Left ventricle myocardium superior (tissue), 1 donor: ENCODE measurements around the gene ANKRD52. TPM values are rescaled to one million over a fixed set of nuclear protein-coding genes. Genes with fewer than 3 reads are reported as not detected.
A peak's percentile ranks its signal among the peaks of the same experiment; 100 is the strongest.
"Not testable (repeated sequence)": the region's sequence is repeated elsewhere in the genome, so short reads cannot be mapped to it uniquely, and the experiment has no call there.

Experiments used
- ATAC-seq: fragments of 200-7000 bp; cut with Tn5 transposase; one replicate; pipeline ENCODE4 v1.9.1; 2020; ENCODE audit warnings: mild to moderate bottlenecking, moderate library complexity
- DNase-seq: peaks from one replicate; pipeline ENCODE4 v3.0.0-alpha.2; 2020
- intact Hi-C: fragments of 100-400 bp; cut with micrococcal nuclease; formaldehyde crosslinking; loops from one replicate; pipeline ENCODE4 v1.11.0; 2022
- total RNA-seq: library from RNA; stranded (reverse); fragmentation: NEBNext Ultra II Directional; extraction: Animal tissue kit (Norgen Biotek cat#: 25700); gene quantifications from one replicate; pipeline ENCODE4 v1.2.1, GENCODE V29; 2021
- donor health status: DM: no; HTN: yes; CAD: no; lungs with severe emphysema.

Gene ANKRD52
- total RNA-seq, 1 donor from 2014 or later = 28.5 TPM

- no peak for DNase-seq
- no peak for ATAC-seq
- intact Hi-C loops = no loop called here
These were observed 22.7 kb upstream of the ANKRD52 start for GRCh38 chr12:56280849-56281248.

- DNase-seq = no peak
- intact Hi-C loops = no loop called here
These were observed 20.7 kb upstream of the ANKRD52 start for GRCh38 chr12:56278905-56279304.

GRCh38 chr12:56274299-56274698 lies 16.1 kb upstream of the ANKRD52 start:
- ATAC-seq (no peak), DNase-seq (no peak)
- intact Hi-C loops = no loop called here

More at GRCh38 chr12:56278905-56279304, 20.7 kb upstream of the ANKRD52 start:
- no peak for ATAC-seq

- peak; percentile 6 for ATAC-seq
- intact Hi-C loops, DNase-seq: not testable (repeated sequence)
These were observed 14.3 kb upstream of the ANKRD52 start for GRCh38 chr12:56272468-56272867.

GRCh38 chr12:56271031-56271430 lies 12.8 kb upstream of the ANKRD52 start:
- no peak for DNase-seq
- intact Hi-C loops = no loop called here
- ATAC-seq = peak; percentile 60

- no peak for DNase-seq
- ATAC-seq = peak; percentile 50
- intact Hi-C loops = no loop called here
These were observed 9.4 kb upstream of the ANKRD52 start for GRCh38 chr12:56267443-56268071.

- ATAC-seq (peak; percentile 92), DNase-seq (peak; percentile 93)
- intact Hi-C loops = no loop called here
These were observed 8.7 kb upstream of the ANKRD52 start, which contains the start of gene COQ10A for GRCh38 chr12:56266693-56267442. TSS of gene COQ10A (plus strand) at chr12:56266942. CDS start at chr12:56267119, 177 bp downstream.

GRCh38 chr12:56266068-56266692 lies 8.0 kb upstream of the ANKRD52 start:
- intact Hi-C loops, DNase-seq, ATAC-seq: not testable (repeated sequence)

- DNase-seq, ATAC-seq, intact Hi-C loops: not testable (repeated sequence)
These were observed 4.8 kb upstream of the ANKRD52 start for GRCh38 chr12:56262955-56263354.

- DNase-seq (no peak), ATAC-seq (no peak)
- intact Hi-C loops = no loop called here
These were observed 3.5 kb upstream of the ANKRD52 start for GRCh38 chr12:56261503-56262232.

- ATAC-seq = no peak
- intact Hi-C loops = no loop called here
- DNase-seq = no peak
These were observed 2.7 kb upstream of the ANKRD52 start for GRCh38 chr12:56260921-56261320.

GRCh38 chr12:56260380-56260779 lies 2.2 kb upstream of the ANKRD52 start:
- no peak for ATAC-seq
- DNase-seq = no peak
- intact Hi-C loops = no loop called here

GRCh38 chr12:56258820-56259183 lies 618 bp upstream of the ANKRD52 start:
- DNase-seq (no peak), ATAC-seq (no peak)
- intact Hi-C loops = no loop called here

- DNase-seq (no peak), ATAC-seq (peak; percentile 25)
- intact Hi-C loops = no loop called here
These were observed 605 bp downstream of the ANKRD52 start for GRCh38 chr12:56257491-56258067.

GRCh38 chr12:56257071-56257470 lies 1.1 kb downstream of the ANKRD52 start:
- intact Hi-C loops = no loop called here
- ATAC-seq (no peak), DNase-seq (no peak)

GRCh38 chr12:56256326-56256960 lies 1.7 kb downstream of the ANKRD52 start:
- no peak for DNase-seq
- no peak for ATAC-seq
- intact Hi-C loops = no loop called here

GRCh38 chr12:56255671-56256070 lies 2.5 kb downstream of the ANKRD52 start:
- intact Hi-C loops = no loop called here
- no peak for ATAC-seq

GRCh38 chr12:56253091-56253490 lies 5.1 kb downstream of the ANKRD52 start:
- no peak for DNase-seq

More at GRCh38 chr12:56255671-56256070, 2.5 kb downstream of the ANKRD52 start:
- no peak for DNase-seq

GRCh38 chr12:56252649-56253048 lies 5.5 kb downstream of the ANKRD52 start:
- intact Hi-C loops = no loop called here
- ATAC-seq = no peak

More at GRCh38 chr12:56253091-56253490, 5.1 kb downstream of the ANKRD52 start:
- intact Hi-C loops = no loop called here
- ATAC-seq = no peak

More at GRCh38 chr12:56252649-56253048, 5.5 kb downstream of the ANKRD52 start:
- DNase-seq = no peak
